WTC11 (cell line): Measurements from ENCODE around the gene C22orf23. TPM values are rescaled to one million over a fixed set of nuclear protein-coding genes. Genes with fewer than 3 reads are reported as not detected.
A peak's percentile ranks its signal among the peaks of the same experiment; 100 is the strongest.
"Not testable (repeated sequence)": the region's sequence is repeated elsewhere in the genome, so short reads cannot be mapped to it uniquely, and the experiment has no call there.

Experiments
- ATAC-seq: fragments of 200-7000 bp; cut with Tn5 transposase; 2 replicates; pipeline ENCODE4 v1.10.0; 2021; ENCODE audit warnings: mild to moderate bottlenecking, moderate library complexity
- CTCF ChIA-PET: fragments of 300-600 bp; sonication (Branson Sonifier 250); formaldehyde crosslinking; loops from one replicate; lab custom pipeline; 2021; ENCODE audit warnings: antibody characterized with exemption; lab: Charles Lee
- POLR2A ChIA-PET: fragments of 350-600 bp; sonication (Branson Sonifier 250); formaldehyde crosslinking; loops from one replicate; lab custom pipeline; 2021; ENCODE audit warnings: antibody characterized with exemption; lab: Charles Lee
- DNase-seq: peaks from one replicate; pipeline ENCODE4 v3.0.0; 2021; ENCODE audit warnings: low spot score
- H3K27ac Mint-ChIP-seq: 2 replicates; pipeline ENCODE4 v1.8.0; 2021; ENCODE audit warnings: mixed read lengths
- H3K27me3 Mint-ChIP-seq: 2 replicates; pipeline ENCODE4 v1.8.0; 2021; ENCODE audit warnings: low read depth, mild to moderate bottlenecking, moderate library complexity, mixed read lengths
- H3K36me3 Mint-ChIP-seq: 2 replicates; pipeline ENCODE4 v1.8.0; 2021; ENCODE audit warnings: mixed read lengths
- H3K4me1 Mint-ChIP-seq: 2 replicates; pipeline ENCODE4 v1.8.0; 2022; ENCODE audit warnings: mixed read lengths
- H3K4me3 Mint-ChIP-seq: 2 replicates; pipeline ENCODE4 v1.8.0; 2021; ENCODE audit warnings: mild to moderate bottlenecking, moderate library complexity, mixed read lengths
- H3K9me3 Mint-ChIP-seq: 2 replicates; pipeline ENCODE4 v1.8.0; 2021; ENCODE audit warnings: mixed read lengths
- ATF2 ChIP-seq: sonication (generic); formaldehyde crosslinking; IDR thresholded peaks from 2 replicates; pipeline ENCODE4 v1.8.1; 2022; ENCODE audit warnings: low read depth, missing genetic modification reagents, borderline replicate concordance
- E2F5 ChIP-seq: sonication (generic); formaldehyde crosslinking; IDR thresholded peaks from 2 replicates; pipeline ENCODE4 v1.8.1; 2022; ENCODE audit warnings: mild to moderate bottlenecking, moderate library complexity, missing genetic modification reagents
- ESRRA ChIP-seq: sonication (generic); formaldehyde crosslinking; IDR thresholded peaks from 2 replicates; pipeline ENCODE4 v1.8.1; 2022; ENCODE audit warnings: mild to moderate bottlenecking, missing genetic modification reagents, borderline replicate concordance
- ETV6 ChIP-seq: sonication (generic); formaldehyde crosslinking; IDR thresholded peaks from 2 replicates; pipeline ENCODE4 v1.8.1; 2022; ENCODE audit warnings: mild to moderate bottlenecking, missing genetic modification reagents
- FOXP1 ChIP-seq: sonication (generic); formaldehyde crosslinking; IDR thresholded peaks from 2 replicates; pipeline ENCODE4 v1.8.0; 2022; ENCODE audit warnings: missing genetic modification reagents, mild to moderate bottlenecking, moderate library complexity, borderline replicate concordance
- JAZF1 ChIP-seq: fragments of 250-450 bp; sonication (Bioruptor Pico); IDR thresholded peaks from 2 replicates; pipeline ENCODE4 v1.9.0; 2021; ENCODE audit warnings: moderate library complexity, mild to moderate bottlenecking, inconsistent platforms
- KAT7 ChIP-seq: sonication (generic); formaldehyde crosslinking; IDR thresholded peaks from 2 replicates; pipeline ENCODE4 v1.8.1; 2023; ENCODE audit warnings: missing genetic modification reagents, mild to moderate bottlenecking, borderline replicate concordance
- NFATC4 ChIP-seq: fragments of 250-450 bp; sonication (Bioruptor Pico); IDR thresholded peaks from 2 replicates; pipeline ENCODE4 v1.9.0; 2021; ENCODE audit warnings: mild to moderate bottlenecking
- NFYB ChIP-seq: sonication (generic); formaldehyde crosslinking; conservative IDR thresholded peaks from 2 replicates; pipeline ENCODE4 v1.8.0; 2022; ENCODE audit warnings: low read depth, missing genetic modification reagents
- NR3C1 ChIP-seq: sonication (generic); formaldehyde crosslinking; conservative IDR thresholded peaks from 2 replicates; pipeline ENCODE4 v1.8.1; 2023; ENCODE audit warnings: low read depth, mild to moderate bottlenecking, missing genetic modification reagents
- RELA ChIP-seq: sonication (generic); formaldehyde crosslinking; IDR thresholded peaks from 2 replicates; pipeline ENCODE4 v1.8.1; 2022; ENCODE audit warnings: missing genetic modification reagents, mild to moderate bottlenecking, borderline replicate concordance
- SP1 ChIP-seq: sonication (generic); formaldehyde crosslinking; conservative IDR thresholded peaks from 2 replicates; pipeline ENCODE4 v1.8.1; 2022; ENCODE audit warnings: missing genetic modification reagents
- ZBTB21 ChIP-seq: sonication (generic); formaldehyde crosslinking; IDR thresholded peaks from 2 replicates; pipeline ENCODE4 v1.8.1; 2023; ENCODE audit warnings: mild to moderate bottlenecking, missing genetic modification reagents, borderline replicate concordance
- ZNF121 ChIP-seq: sonication (generic); formaldehyde crosslinking; IDR thresholded peaks from 2 replicates; pipeline ENCODE4 v1.8.0; 2023; ENCODE audit warnings: missing genetic modification reagents
- ZNF138 ChIP-seq: sonication (generic); formaldehyde crosslinking; conservative IDR thresholded peaks from 2 replicates; pipeline ENCODE4 v1.8.1; 2022; ENCODE audit warnings: mild to moderate bottlenecking, moderate library complexity, missing genetic modification reagents
- ZNF416 ChIP-seq: fragments of 250-450 bp; sonication (Bioruptor Pico); IDR thresholded peaks from 2 replicates; pipeline ENCODE4 v1.9.0; 2021; ENCODE audit warnings: mild to moderate bottlenecking, inconsistent platforms
- ZNF425 ChIP-seq: fragments of 250-450 bp; sonication (Bioruptor Pico); conservative IDR thresholded peaks from 2 replicates; pipeline ENCODE4 v1.9.0; 2021; ENCODE audit warnings: mild to moderate bottlenecking
- ZNF532 ChIP-seq: fragments of 250-450 bp; sonication (Bioruptor Pico); IDR thresholded peaks from 2 replicates; pipeline ENCODE4 v1.9.0; 2021; ENCODE audit warnings: mild to moderate bottlenecking, borderline replicate concordance
- total RNA-seq: library from RNA; stranded (reverse); gene quantifications from 3 replicates; pipeline ENCODE4 v1.2.3, GENCODE V29; 2021

C22orf23 gene
- total RNA-seq, 1 experiment from 2014 or later: 0.72 TPM

- TF ChIP-seq ZNF532 (no peak), ZNF416 (CRISPR knock-in tag) (no peak), NFATC4 (CRISPR knock-in tag) (no peak)
Measured at GRCh38 chr22:37976547-37976946, 23.1 kb upstream of the C22orf23 start (continued).

GRCh38 chr22:37976022-37976421, 22.6 kb upstream of the C22orf23 start:
- H3K9me3 Mint-ChIP-seq, H3K27me3 Mint-ChIP-seq, CTCF ChIA-PET, H3K4me3 Mint-ChIP-seq, DNase-seq, POLR2A ChIA-PET, ATAC-seq: not testable (repeated sequence)
- H3K36me3 Mint-ChIP-seq: peaks cover 11% of the 10 kb centered on the region; the same call in 1 of the 2 replicates
- H3K27ac Mint-ChIP-seq: peak overlapping the region; percentile 61; the same call in 1 of the 2 replicates
- 0 out of 2 replicates have a peak, but pooled peaks have one; percentile 31 for TF ChIP-seq ZNF121 (CRISPR knock-in tag)
- H3K4me1 Mint-ChIP-seq: peaks cover 16% of the 10 kb centered on the region

GRCh38 chr22:37975153-37975552, 21.8 kb upstream of the C22orf23 start:
- Mint-ChIP-seq H3K4me3 (no peak overlapping the region), H3K36me3 (peaks cover 11% of the 10 kb centered on the region; the same call in 1 of the 2 replicates)
- ATAC-seq: no peak
- CTCF ChIA-PET: no interaction called here
- TF ChIP-seq NFYB (CRISPR knock-in tag) (no peak), FOXP1 (CRISPR knock-in tag) (no peak), JAZF1 (no peak), KAT7 (CRISPR knock-in tag) (no peak), E2F5 (CRISPR knock-in tag) (no peak), ZNF425 (no peak), SP1 (CRISPR knock-in tag) (no peak), RELA (CRISPR knock-in tag) (no peak), ATF2 (no peak), ESRRA (CRISPR knock-in tag) (no peak), ZNF138 (CRISPR knock-in tag) (no peak), NR3C1 (CRISPR knock-in tag) (no peak), ETV6 (CRISPR knock-in tag) (no peak), ZBTB21 (CRISPR knock-in tag) (no peak)
- TF ChIP-seq, all 79 proteins: peak for 0
- no peak for DNase-seq
- Mint-ChIP-seq H3K27me3 (no peaks in the 10 kb centered on the region), H3K9me3 (no peaks in the 10 kb centered on the region), H3K4me1 (peaks cover 22% of the 10 kb centered on the region), H3K27ac (no peak overlapping the region)
- POLR2A ChIA-PET: no interaction called here
